GM19395 (cell line): ENCODE data around the gene SLIT2.

Experiments used
- ATAC-seq: cut with Tn5 transposase; IDR thresholded peaks from one replicate; pipeline ENCODE4 v1.9.1; 2021; ENCODE audit warnings: mild to moderate bottlenecking, moderate library complexity; ENCODE audit not compliant: unreplicated experiment

Gene SLIT2

DNA sequence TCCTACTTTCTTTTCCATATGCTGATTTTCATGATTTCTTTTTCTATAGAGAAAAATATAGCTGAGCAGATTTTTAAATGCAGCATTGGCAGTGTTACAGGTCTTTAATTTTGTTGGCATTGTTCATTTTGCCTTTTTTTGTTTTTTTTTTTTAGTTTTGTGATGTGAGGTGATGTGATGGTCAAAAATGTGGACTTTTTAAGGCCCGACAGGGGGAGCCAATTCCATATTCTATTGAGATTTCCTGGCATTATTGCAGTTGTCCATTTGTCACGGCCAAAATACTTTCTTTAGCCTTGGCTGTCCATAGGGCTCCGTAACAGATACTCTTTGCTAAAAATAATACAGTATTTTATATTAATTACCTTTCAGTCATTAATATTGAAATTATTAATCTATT is 47.8 kb downstream of the SLIT2 start:
- ATAC-seq: no peak

DNA sequence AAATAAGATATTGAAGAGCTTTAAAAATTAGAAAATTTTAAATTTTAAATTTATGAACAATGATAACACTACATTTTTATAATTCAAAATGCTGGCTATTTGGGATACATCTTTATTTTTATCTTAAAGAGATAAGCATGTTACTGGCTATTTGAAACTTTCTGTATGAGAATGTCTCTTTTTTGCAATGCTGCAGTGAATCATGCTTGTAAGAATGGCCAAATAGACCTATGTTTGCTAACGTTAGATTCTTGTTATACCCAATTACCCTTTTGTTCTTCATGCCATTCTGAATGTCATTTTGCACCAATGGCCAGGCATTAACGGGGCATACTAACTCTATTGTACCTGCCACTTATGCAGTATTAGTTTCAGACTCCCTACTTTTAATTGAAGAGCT is 49.5 kb downstream of the SLIT2 start:
- ATAC-seq: no peak
